ENCODE results near the gene WSCD1.

WSCD1 gene

DNA sequence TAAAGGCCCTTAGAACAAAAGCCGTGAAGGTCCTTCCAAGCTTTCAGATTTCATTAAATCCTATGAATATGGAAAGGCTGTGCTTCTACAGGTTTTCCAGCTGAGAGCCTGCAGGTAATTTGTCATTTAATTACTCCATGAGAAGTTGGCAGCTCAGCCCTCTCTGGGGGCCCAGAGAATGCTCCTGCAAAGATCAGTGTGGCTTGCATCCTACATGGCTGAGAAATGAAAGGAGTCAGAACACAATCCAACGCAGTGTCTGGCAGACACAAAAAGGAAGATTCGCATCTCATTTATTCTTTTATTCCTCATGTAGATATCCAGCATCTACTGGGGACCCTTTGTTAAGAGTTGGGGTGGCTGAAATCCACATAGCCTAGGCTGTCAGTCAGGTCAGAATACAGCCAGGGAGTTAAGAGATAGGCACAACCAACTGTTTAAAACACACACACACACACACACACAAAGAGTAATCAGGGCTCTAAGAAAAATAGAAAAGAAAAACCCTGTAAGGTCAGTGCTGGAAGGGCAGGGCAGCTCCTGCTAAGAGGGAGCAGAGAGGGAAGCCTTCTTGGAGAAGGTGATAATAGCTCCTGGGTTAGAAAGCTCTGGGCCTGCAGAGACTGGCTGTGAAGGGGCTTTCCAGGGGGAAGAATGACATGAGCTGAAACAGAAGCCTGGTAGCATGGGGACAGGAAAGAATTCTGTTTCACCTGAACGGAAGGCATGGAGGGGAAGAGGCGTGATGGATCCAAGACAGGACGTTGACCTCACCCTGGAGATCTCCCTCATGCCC lies 46.9 kb upstream of the WSCD1 start:
- Histone ChIP-seq H3K79me2 (ENCODE audit: insufficient read depth, low read length) (no peaks in the 10 kb centered on the region), H3K9ac (ENCODE audit: low read depth, low read length) (no peak overlapping the region), H3K9me3 (ENCODE audit: insufficient read depth, low read length, severe bottlenecking) (no peaks in the 10 kb centered on the region), H3K4me3 (ENCODE audit: low read depth in 1 of 2, low read length in 2 of 2) (no peak overlapping the region), H3K27me3 (ENCODE audit: insufficient read depth, low read length, poor library complexity) (peaks cover 14% of the 10 kb centered on the region), H3K4me2 (ENCODE audit: insufficient read depth, low read length) (no peak overlapping the region), H4K20me1 (ENCODE audit: insufficient read depth, low read length) (no peaks in the 10 kb centered on the region), H2AFZ (ENCODE audit: low read depth, low read length) (no peak overlapping the region), H3K27ac (ENCODE audit: low read length) (no peak overlapping the region), H3K4me1 (ENCODE audit: insufficient read depth, low read length) (no peaks in the 10 kb centered on the region), H3K36me3 (ENCODE audit: insufficient read depth, low read length) (no peaks in the 10 kb centered on the region)
- no peak for DNase-seq
- ATAC-seq (ENCODE audit: insufficient read depth, low read depth): no peak
- no peak for TF ChIP-seq EZH2 (IDR thresholded peaks at IDR 0.05; ENCODE audit: borderline replicate concordance, low read depth, low read length, severe bottlenecking)

DNA sequence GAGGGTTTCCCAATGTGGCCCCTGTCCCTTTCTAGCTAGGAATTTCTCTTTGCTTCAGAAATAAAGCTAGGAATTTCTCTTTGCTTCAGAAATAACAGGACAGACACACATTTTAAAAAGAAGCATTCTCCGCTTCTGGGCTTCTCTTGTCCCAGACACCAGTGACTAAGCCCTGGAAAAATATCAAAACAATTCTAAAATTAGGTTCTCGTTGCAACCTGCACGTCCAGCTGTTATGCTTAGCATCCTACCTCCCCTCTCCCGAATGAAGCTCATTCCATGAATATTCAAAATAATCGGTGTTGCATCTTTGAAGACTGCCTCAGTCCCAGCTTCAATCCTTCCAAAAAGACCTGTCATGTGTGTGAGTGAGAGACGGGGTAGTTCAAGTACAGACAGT lies 45.6 kb upstream of the WSCD1 start:
- ATAC-seq (ENCODE audit: insufficient read depth, low read depth): no peak
- no peaks in the 10 kb centered on the region for H3K9me3 ChIP-seq (ENCODE audit: insufficient read depth, low read length, severe bottlenecking)
- no peak overlapping the region for H3K4me3 ChIP-seq (ENCODE audit: low read depth in 1 of 2, low read length in 2 of 2)
- no peak overlapping the region for H3K27ac ChIP-seq (ENCODE audit: low read length)
- H3K27me3 ChIP-seq (ENCODE audit: insufficient read depth, low read length, poor library complexity): peaks cover 14% of the 10 kb centered on the region
- no peaks in the 10 kb centered on the region for H4K20me1 ChIP-seq (ENCODE audit: insufficient read depth, low read length)
- H3K79me2 ChIP-seq (ENCODE audit: insufficient read depth, low read length): no peaks in the 10 kb centered on the region
- no peak overlapping the region for H3K4me2 ChIP-seq (ENCODE audit: insufficient read depth, low read length)
- TF ChIP-seq EZH2 (IDR thresholded peaks at IDR 0.05; ENCODE audit: borderline replicate concordance, low read depth, low read length, severe bottlenecking): no peak
- TF ChIP-seq, protein P1, sequence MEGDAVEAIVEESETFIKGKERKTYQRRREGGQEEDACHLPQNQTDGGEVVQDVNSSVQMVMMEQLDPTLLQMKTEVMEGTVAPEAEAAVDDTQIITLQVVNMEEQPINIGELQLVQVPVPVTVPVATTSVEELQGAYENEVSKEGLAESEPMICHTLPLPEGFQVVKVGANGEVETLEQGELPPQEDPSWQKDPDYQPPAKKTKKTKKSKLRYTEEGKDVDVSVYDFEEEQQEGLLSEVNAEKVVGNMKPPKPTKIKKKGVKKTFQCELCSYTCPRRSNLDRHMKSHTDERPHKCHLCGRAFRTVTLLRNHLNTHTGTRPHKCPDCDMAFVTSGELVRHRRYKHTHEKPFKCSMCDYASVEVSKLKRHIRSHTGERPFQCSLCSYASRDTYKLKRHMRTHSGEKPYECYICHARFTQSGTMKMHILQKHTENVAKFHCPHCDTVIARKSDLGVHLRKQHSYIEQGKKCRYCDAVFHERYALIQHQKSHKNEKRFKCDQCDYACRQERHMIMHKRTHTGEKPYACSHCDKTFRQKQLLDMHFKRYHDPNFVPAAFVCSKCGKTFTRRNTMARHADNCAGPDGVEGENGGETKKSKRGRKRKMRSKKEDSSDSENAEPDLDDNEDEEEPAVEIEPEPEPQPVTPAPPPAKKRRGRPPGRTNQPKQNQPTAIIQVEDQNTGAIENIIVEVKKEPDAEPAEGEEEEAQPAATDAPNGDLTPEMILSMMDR (IDR thresholded peaks at IDR 0.05; ENCODE audit: borderline replicate concordance, extremely low read depth, low read length, poor library complexity, severe bottlenecking): no peak
- H3K36me3 ChIP-seq (ENCODE audit: insufficient read depth, low read length): no peaks in the 10 kb centered on the region
- no peaks in the 10 kb centered on the region for H3K4me1 ChIP-seq (ENCODE audit: insufficient read depth, low read length)
- no peak overlapping the region for H2AFZ ChIP-seq (ENCODE audit: low read depth, low read length)
- DNase-seq: no peak
- no peak overlapping the region for H3K9ac ChIP-seq (ENCODE audit: low read depth, low read length)

DNA sequence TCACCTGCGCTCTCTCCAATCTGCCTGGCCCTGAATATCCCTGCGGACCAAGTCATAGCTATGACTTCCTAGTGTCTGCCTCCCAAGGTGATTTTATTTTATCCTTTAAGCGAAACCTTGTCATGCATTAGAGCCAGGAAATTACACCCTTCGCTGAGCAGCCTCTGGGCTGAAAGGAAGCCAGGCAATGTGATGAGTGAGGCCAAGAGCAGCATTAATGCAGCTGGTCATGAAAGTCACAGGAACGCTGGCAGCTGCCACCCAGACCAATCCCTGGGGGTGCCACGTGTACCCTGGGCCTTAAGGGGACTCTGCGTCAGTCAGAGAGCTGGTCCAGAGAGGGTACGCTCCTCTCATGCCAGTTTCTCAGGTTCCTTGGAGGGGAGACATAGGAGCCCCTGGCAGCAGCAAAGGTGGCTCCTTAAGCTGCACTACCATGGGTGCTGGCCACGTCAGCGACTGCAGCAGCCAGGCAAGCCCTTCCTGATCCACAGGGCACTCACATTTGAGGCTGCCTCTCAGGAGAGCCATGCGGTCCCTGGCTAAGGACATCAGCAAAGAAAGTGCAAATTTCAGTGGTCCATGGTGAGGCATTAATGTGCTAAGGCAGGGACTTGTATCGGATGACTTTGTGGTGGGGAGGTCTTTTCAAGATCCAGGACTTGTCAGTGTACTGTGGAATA lies 42.7 kb upstream of the WSCD1 start:
- no peak overlapping the region for H3K27ac ChIP-seq (ENCODE audit: low read length)
- no peaks in the 10 kb centered on the region for H4K20me1 ChIP-seq (ENCODE audit: insufficient read depth, low read length)
- no peak overlapping the region for H3K9ac ChIP-seq (ENCODE audit: low read depth, low read length)
- no peaks in the 10 kb centered on the region for H3K36me3 ChIP-seq (ENCODE audit: insufficient read depth, low read length)
- no peaks in the 10 kb centered on the region for H3K9me3 ChIP-seq (ENCODE audit: insufficient read depth, low read length, severe bottlenecking)
- no peaks in the 10 kb centered on the region for H3K4me1 ChIP-seq (ENCODE audit: insufficient read depth, low read length)
- no peaks in the 10 kb centered on the region for H3K79me2 ChIP-seq (ENCODE audit: insufficient read depth, low read length)
- no peak overlapping the region for H2AFZ ChIP-seq (ENCODE audit: low read depth, low read length)
- no peak overlapping the region for H3K4me3 ChIP-seq (ENCODE audit: low read depth in 1 of 2, low read length in 2 of 2)
- no peak overlapping the region for H3K4me2 ChIP-seq (ENCODE audit: insufficient read depth, low read length)
- ATAC-seq (ENCODE audit: insufficient read depth, low read depth) (no peak), DNase-seq (no peak)
- TF ChIP-seq, protein P1 (IDR thresholded peaks at IDR 0.05; ENCODE audit: borderline replicate concordance, extremely low read depth, low read length, poor library complexity, severe bottlenecking): no peak
- TF ChIP-seq EZH2 (IDR thresholded peaks at IDR 0.05; ENCODE audit: borderline replicate concordance, low read depth, low read length, severe bottlenecking): no peak
- peaks cover 14% of the 10 kb centered on the region for H3K27me3 ChIP-seq (ENCODE audit: insufficient read depth, low read length, poor library complexity)

DNA sequence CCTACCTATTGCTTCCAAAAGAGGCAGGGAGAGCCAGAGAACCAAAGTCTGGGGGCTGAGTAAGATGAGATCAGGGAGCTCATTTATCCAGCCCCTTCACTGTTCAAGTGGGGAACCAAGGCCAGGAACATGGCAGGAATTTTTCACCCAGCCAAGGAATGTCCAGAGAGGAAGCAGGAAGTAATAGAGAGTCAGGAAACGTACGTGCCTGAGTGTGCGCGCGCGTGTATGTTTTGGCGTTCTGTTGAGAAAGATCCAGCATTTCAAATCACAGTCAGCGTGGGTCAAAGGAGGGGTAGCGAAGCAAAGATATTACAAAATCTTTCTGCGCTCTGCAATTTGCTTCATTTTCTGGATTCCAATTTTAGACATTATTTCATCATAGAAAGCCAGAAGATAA lies 41.9 kb upstream of the WSCD1 start:
- no peaks in the 10 kb centered on the region for H4K20me1 ChIP-seq (ENCODE audit: insufficient read depth, low read length)
- no peak for TF ChIP-seq EZH2 (IDR thresholded peaks at IDR 0.05; ENCODE audit: borderline replicate concordance, low read depth, low read length, severe bottlenecking)
- TF ChIP-seq, protein P1 (IDR thresholded peaks at IDR 0.05; ENCODE audit: borderline replicate concordance, extremely low read depth, low read length, poor library complexity, severe bottlenecking): no peak
- H3K9me3 ChIP-seq (ENCODE audit: insufficient read depth, low read length, severe bottlenecking): no peaks in the 10 kb centered on the region
- H3K4me2 ChIP-seq (ENCODE audit: insufficient read depth, low read length): no peak overlapping the region
- H3K79me2 ChIP-seq (ENCODE audit: insufficient read depth, low read length): no peaks in the 10 kb centered on the region
- no peak overlapping the region for H3K9ac ChIP-seq (ENCODE audit: low read depth, low read length)
- H3K4me3 ChIP-seq (ENCODE audit: low read depth in 1 of 2, low read length in 2 of 2): no peak overlapping the region
- no peak overlapping the region for H2AFZ ChIP-seq (ENCODE audit: low read depth, low read length)
- peaks cover 14% of the 10 kb centered on the region for H3K27me3 ChIP-seq (ENCODE audit: insufficient read depth, low read length, poor library complexity)
- DNase-seq (no peak), ATAC-seq (ENCODE audit: insufficient read depth, low read depth) (no peak)
- H3K4me1 ChIP-seq (ENCODE audit: insufficient read depth, low read length): no peaks in the 10 kb centered on the region
- H3K27ac ChIP-seq (ENCODE audit: low read length): no peak overlapping the region
- no peaks in the 10 kb centered on the region for H3K36me3 ChIP-seq (ENCODE audit: insufficient read depth, low read length)
